Bronchial epithelial cell (primary cell): ENCODE measurements around the gene MAP4K4. TPM values are rescaled to one million over a fixed set of nuclear protein-coding genes. Genes with fewer than 3 reads are reported as not detected.
"Not testable (repeated sequence)": the region's sequence is repeated elsewhere in the genome, so short reads cannot be mapped to it uniquely, and the experiment has no call there.

Experiments used
- DNase-seq: peaks from one replicate; pipeline ENCODE4 v3.0.0-alpha.2; 2010; ENCODE audit warnings: low read depth
- FAIRE-seq: peaks from 2 replicates; lab custom pipeline; 2011; peaks lifted over from hg19 to GRCh38; lab: Jason Lieb, UNC
- H3K27me3 ChIP-seq: 2 replicates; pipeline ENCODE4 v1.5.1; 2011; ENCODE audit warnings: low read length; ENCODE audit not compliant: control insufficient read depth, insufficient read depth
- H3K36me3 ChIP-seq: 2 replicates; pipeline ENCODE4 v1.5.1; 2011; ENCODE audit warnings: low read length; ENCODE audit not compliant: control insufficient read depth, insufficient read depth
- H3K4me3 ChIP-seq: 2 replicates; pipeline ENCODE4 v1.5.1; 2011; ENCODE audit warnings: mild to moderate bottlenecking, low read depth, low read length, control low read depth
- total RNA-seq: library from RNA; depleted of rRNA; stranded (reverse); fragments of >200 nt; gene quantifications from 2 replicates; pipeline ENCODE4 v1.2.1, GENCODE V29; 2014
- TF ChIP-seq, protein P1 (sequence below): IDR thresholded peaks from 2 replicates; pipeline ENCODE4 v1.5.1; 2011; ENCODE audit warnings: mild to moderate bottlenecking, moderate library complexity, low read length, control low read depth, inconsistent platforms; ENCODE audit not compliant: insufficient read depth, severe bottlenecking

MAP4K4 gene
- total RNA-seq, 1 donor from 2014 or later, result 81.1 TPM

DNA sequence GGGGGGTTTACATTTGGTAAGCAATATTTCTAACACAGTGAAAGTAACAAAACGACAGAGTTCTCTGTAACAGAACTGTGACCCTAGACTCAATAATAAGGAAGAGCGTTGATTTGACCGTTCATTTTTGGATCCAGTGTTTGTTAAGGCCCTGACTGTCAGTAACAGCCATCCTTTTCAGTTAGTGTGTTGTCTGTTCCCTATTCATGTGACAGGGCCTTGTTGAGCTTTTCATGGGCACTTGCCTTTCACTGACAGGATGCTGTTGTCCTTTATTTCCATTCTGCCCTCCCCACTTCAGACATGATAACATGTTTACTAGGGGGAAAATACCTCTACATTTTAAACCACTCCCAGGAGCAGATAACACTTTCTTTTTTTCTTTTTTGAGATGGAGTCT is 45.8 kb downstream of the MAP4K4 start:
- no peaks in the 10 kb centered on the region for H3K36me3 ChIP-seq
- FAIRE-seq (peak; percentile 36), DNase-seq (no peak)
- H3K27me3 ChIP-seq, result no peaks in the 10 kb centered on the region
- TF ChIP-seq, protein P1, sequence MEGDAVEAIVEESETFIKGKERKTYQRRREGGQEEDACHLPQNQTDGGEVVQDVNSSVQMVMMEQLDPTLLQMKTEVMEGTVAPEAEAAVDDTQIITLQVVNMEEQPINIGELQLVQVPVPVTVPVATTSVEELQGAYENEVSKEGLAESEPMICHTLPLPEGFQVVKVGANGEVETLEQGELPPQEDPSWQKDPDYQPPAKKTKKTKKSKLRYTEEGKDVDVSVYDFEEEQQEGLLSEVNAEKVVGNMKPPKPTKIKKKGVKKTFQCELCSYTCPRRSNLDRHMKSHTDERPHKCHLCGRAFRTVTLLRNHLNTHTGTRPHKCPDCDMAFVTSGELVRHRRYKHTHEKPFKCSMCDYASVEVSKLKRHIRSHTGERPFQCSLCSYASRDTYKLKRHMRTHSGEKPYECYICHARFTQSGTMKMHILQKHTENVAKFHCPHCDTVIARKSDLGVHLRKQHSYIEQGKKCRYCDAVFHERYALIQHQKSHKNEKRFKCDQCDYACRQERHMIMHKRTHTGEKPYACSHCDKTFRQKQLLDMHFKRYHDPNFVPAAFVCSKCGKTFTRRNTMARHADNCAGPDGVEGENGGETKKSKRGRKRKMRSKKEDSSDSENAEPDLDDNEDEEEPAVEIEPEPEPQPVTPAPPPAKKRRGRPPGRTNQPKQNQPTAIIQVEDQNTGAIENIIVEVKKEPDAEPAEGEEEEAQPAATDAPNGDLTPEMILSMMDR, result no peak
- no peak overlapping the region for H3K4me3 ChIP-seq

DNA sequence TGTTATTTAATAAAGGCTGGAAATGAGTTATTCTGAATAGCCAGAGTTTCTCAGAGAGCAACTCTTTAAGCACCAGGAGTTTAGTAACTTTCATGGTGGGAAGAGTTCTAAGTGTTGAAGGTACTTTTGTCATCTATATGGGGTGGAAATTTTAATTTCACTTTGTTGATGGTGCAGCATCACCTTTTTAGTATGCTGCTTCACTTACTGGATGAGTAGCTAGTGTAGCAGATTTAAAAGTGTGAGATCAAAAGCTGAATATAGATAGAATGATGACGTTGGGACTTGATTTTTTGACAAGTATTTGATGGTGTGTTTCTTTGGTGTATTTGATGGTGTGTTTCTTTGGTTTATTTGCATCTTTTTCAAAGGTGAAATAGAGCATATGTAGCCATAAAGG is 47.3 kb downstream of the MAP4K4 start:
- no peaks in the 10 kb centered on the region for H3K27me3 ChIP-seq
- DNase-seq, result no peak
- no peaks in the 10 kb centered on the region for H3K36me3 ChIP-seq
- H3K4me3 ChIP-seq, result no peak overlapping the region
- FAIRE-seq, result no peak
- TF ChIP-seq, protein P1, result no peak

DNA sequence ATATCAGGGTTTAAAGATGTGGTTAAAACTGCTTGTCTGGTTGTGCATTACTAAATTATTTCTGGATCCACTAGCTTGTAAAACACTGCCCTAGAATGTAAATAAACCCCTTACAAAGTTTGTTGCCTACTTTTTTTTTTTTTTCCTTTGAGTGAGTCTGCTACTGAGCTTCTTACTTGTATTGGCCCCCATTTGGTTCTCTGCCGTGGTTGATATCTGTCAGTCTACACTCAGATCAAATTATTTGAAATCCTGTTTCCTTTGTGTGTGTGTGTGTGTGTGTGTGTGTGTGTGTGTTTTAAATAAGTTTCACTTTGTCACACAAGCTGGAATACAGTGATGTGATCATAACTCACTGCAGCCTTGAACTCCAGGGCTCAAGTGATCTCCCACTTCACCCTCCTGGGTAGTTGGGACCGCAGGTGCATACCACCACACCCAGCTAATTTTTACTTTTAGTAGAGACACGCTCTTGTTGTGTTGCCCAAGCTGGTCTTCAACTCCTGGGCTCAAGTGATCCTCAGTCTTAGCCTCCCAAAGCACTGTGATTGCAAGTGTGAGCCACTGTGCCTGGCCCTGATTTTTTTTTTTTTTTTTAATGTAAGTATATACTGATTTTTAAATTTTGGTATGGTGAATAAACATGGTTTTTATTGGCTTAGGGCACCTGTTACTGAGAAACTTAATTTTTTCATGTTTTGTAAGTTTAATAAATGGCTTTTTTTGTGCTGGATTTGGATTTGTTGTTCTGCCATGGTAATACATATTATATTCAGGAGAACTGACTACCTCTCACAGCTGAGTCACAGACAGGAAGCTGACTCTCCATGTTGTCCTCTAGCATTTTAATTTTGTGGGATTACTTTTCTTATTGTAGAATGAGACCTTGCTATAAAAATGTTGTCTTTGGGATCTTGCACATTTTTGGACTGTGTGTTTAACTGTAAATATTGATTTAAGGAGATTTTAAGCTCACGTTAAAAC is 48.5 kb downstream of the MAP4K4 start:
- no peaks in the 10 kb centered on the region for H3K36me3 ChIP-seq
- TF ChIP-seq, protein P1, result no peak
- DNase-seq (peak; percentile 82), FAIRE-seq (no peak)
- H3K27me3 ChIP-seq, result no peaks in the 10 kb centered on the region
- H3K4me3 ChIP-seq, result no peak overlapping the region

DNA sequence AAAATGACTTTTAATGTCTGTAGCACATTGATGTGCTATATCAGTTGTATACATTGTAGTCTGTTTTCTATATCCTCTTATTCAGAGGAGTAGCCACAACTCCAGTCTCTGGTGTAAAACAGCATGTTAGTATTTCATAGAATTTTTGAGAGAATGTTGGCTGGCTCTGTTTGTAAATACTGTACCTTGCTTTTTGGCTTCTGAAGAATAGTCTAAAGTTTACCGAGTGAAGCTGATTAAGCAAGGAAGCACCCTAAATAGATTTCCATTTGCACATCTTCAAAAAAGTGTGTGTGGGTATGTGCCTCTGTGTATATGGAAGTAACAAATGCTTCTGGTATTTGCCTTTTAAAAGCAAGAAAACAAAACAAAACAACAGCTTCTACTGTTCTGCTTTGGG is 50.5 kb downstream of the MAP4K4 start:
- Histone ChIP-seq H3K36me3 (no peaks in the 10 kb centered on the region), H3K27me3 (no peaks in the 10 kb centered on the region), H3K4me3 (no peak overlapping the region)
- DNase-seq (no peak), FAIRE-seq (no peak)
- TF ChIP-seq, protein P1, result no peak

DNA sequence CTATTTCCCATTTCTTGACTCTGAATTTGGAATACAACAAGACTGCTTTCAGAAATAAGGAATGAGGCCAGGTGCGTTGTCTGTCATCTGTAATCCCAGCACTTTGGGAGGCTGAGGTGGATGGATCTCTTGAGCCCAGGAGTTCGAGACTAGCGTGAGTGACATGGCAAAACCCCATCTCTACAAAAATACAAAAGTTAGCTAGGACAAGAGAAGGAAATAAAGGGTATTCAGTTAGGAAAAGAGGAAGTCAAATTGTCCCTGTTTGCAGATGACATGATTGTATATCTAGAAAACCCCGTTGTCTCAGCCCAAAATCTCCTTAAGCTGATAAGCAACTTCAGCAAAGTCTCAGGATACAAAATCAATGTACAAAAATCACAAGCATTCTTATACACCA is 51.0 kb downstream of the MAP4K4 start:
- H3K4me3 ChIP-seq, DNase-seq, FAIRE-seq, H3K27me3 ChIP-seq, H3K36me3 ChIP-seq: not testable (repeated sequence)

DNA sequence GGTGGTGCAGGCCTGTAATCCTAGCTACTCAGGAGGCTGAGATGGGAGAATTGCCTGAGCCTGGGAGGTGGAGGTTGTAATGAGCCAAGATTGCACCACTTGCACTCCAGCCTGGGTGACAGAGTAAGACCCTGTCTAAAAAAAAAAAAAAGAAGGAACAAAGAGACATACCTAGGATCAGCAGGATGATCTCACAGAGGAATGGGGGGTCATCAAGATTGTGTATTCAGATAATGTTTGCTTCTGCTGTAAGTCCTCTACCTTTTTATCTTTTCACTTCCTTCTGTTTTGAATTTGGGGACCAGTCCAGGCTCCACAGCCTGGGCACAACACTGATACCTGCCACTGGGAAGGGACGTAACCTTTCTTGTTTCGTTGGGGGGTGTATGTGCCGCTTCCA is 53.2 kb downstream of the MAP4K4 start:
- FAIRE-seq (no peak), DNase-seq (no peak)
- TF ChIP-seq, protein P1, result no peak
- Histone ChIP-seq H3K36me3 (no peaks in the 10 kb centered on the region), H3K27me3 (no peaks in the 10 kb centered on the region), H3K4me3 (no peak overlapping the region)
